Peyer's patch (tissue), 4 donors: Measurements from ENCODE around the gene RBM20.

ENCODE experiments used
- POLR2A ChIP-seq, 2 donors: fragments of 450-650 bp; IDR thresholded peaks; one replicate each; pipeline ENCODE4 v1.5.1; 2017; ENCODE audit warnings: antibody characterized with exemption in 2 of 2, mild to moderate bottlenecking in 2 of 2, moderate library complexity in 2 of 2
- TF ChIP-seq, protein P1 (sequence below), 6 experiments: fragments of 450-650 bp in 4 of 6; fragments of 200-600 bp in 2 of 6; sonication (generic) in 1 of 6; IDR thresholded peaks; one replicate each; pipeline ENCODE4 v1.5.1; 2017 to 2019; ENCODE audit warnings: antibody characterized with exemption in 6 of 6, mild to moderate bottlenecking in 3 of 6, moderate library complexity in 1 of 6

DNA sequence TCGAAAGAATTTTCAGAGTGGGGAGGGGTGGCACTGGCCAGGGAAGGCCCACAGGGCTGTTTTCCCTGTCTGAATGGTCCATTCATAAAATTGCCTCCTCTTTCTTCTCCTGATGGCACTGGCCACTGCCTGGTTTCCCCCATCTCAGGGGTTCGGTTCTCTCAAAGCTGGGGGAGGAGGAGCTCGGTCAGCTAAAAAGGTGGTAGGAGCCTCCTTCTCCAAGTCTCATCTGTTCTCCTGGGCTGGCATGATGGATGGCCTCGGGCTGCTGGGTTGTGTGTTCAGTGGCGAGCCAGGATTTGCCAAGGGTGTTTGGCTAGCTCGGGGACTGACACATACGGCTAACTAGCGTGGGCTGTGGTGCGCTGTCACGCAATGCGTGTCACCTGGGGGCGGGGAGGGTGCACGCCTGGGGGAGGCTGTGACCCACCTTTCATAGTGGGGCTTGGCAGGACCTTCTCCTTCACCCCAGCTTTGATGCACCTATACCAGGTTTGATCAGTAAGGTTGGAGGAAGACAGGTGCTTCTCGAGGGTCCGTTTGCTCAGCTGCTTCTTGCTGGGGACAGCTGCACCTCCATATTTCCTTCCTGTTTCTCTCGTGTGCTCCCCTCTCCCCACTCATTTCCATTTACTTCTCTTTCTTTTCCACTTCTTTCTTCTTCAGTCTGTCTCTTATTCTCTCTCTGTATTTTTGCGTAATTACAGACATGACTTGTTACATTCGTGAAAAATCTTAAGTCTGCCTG lies 36.3 kb downstream of the RBM20 start:
- TF ChIP-seq, protein P1, sequence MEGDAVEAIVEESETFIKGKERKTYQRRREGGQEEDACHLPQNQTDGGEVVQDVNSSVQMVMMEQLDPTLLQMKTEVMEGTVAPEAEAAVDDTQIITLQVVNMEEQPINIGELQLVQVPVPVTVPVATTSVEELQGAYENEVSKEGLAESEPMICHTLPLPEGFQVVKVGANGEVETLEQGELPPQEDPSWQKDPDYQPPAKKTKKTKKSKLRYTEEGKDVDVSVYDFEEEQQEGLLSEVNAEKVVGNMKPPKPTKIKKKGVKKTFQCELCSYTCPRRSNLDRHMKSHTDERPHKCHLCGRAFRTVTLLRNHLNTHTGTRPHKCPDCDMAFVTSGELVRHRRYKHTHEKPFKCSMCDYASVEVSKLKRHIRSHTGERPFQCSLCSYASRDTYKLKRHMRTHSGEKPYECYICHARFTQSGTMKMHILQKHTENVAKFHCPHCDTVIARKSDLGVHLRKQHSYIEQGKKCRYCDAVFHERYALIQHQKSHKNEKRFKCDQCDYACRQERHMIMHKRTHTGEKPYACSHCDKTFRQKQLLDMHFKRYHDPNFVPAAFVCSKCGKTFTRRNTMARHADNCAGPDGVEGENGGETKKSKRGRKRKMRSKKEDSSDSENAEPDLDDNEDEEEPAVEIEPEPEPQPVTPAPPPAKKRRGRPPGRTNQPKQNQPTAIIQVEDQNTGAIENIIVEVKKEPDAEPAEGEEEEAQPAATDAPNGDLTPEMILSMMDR (IDR thresholded peaks at IDR 0.05), result no peak
- TF ChIP-seq POLR2A (IDR thresholded peaks at IDR 0.05), result no peak
